Large intestine (tissue), 3 donors: ENCODE results near the gene SKAP1. TPM values are rescaled to one million over a fixed set of nuclear protein-coding genes. Genes with fewer than 3 reads are reported as not detected.

ENCODE experiments used
- DNase-seq, 2 donors: peaks; one replicate each; pipeline versions ENCODE4 v3.0.0 to v3.0.0-alpha.2; 2013
- H3K27ac ChIP-seq: one replicate; pipeline ENCODE4 v1.5.1; 2013; ENCODE audit warnings: low read length
- H3K27me3 ChIP-seq: 2 replicates; pipeline ENCODE4 v1.6.1; 2013; ENCODE audit warnings: low read length; ENCODE audit not compliant: control insufficient read depth, insufficient read depth
- H3K36me3 ChIP-seq: 2 replicates; pipeline ENCODE4 v1.6.1; 2013; ENCODE audit warnings: low read length; ENCODE audit not compliant: control insufficient read depth, insufficient read depth
- H3K4me1 ChIP-seq: one replicate; pipeline ENCODE4 v1.6.1; 2013; ENCODE audit warnings: low read length; ENCODE audit not compliant: control insufficient read depth, insufficient read depth
- H3K4me3 ChIP-seq: one replicate; pipeline ENCODE4 v1.5.1; 2013; ENCODE audit warnings: low read length
- H3K9me3 ChIP-seq: one replicate; pipeline ENCODE4 v1.6.1; 2013; ENCODE audit warnings: mild to moderate bottlenecking, low read depth, low read length, moderate library complexity; ENCODE audit not compliant: control insufficient read depth
- WGBS: methylation state at CpG from one replicate; pipeline ENCODE4 v1.1.5; 2013; ENCODE audit warnings: low lambda C conversion rate; ENCODE audit not compliant: insufficient coverage; 5-methylcytosine and 5-hydroxymethylcytosine counted together
- polyA plus RNA-seq: library from polyadenylated mRNA; unstranded; fragments of 120-200 nt; gene quantifications from one replicate; pipeline ENCODE4 v1.2.1, GENCODE V29; 2013

Gene SKAP1
- polyA plus RNA-seq, 1 donor = 3.0 TPM

DNA sequence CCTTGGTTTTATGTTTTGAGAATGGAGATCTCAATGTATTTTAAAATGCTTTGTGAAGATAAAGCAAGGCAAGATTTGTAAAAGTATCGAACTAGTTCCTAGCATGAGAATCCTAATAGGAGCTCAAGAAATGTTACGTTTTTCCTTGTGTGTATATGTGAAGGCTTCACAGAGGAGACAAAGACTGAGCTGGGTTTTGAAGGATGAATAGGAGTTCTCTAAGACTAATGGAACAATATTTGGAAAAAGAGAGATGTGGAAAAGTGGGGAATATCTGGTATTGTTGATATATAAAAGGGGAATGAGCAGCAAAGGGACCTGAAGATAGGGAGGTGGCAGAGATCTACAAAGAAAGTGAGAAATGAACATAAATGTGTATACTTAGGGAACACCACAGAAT is 195.1 kb downstream of the SKAP1 start:
- Histone ChIP-seq H3K4me3 (no peak overlapping the region), H3K9me3 (no peaks in the 10 kb centered on the region), H3K4me1 (no peaks in the 10 kb centered on the region), H3K36me3 (no peaks in the 10 kb centered on the region), H3K27me3 (no peaks in the 10 kb centered on the region), H3K27ac (no peak overlapping the region)
- no peak for DNase-seq
- WGBS = no CpG with 5 or more reads among the region's 2 CpGs

GRCh38 chr17:48231995-48232959 is 197.7 kb downstream of the SKAP1 start:
- WGBS = 62% methylated on average over 3 of the region's 8 CpGs
- no peaks in the 10 kb centered on the region for H3K9me3 ChIP-seq
- no peak overlapping the region for H3K27ac ChIP-seq
- DNase-seq = no peak
- no peaks in the 10 kb centered on the region for H3K36me3 ChIP-seq
- no peak overlapping the region for H3K4me3 ChIP-seq
- no peaks in the 10 kb centered on the region for H3K27me3 ChIP-seq
- no peaks in the 10 kb centered on the region for H3K4me1 ChIP-seq

- no peaks in the 10 kb centered on the region for H3K36me3 ChIP-seq
- no CpG with 5 or more reads among the region's 1 CpG for WGBS
These were observed 200.1 kb downstream of the SKAP1 start for GRCh38 chr17:48229936-48230335.

DNA sequence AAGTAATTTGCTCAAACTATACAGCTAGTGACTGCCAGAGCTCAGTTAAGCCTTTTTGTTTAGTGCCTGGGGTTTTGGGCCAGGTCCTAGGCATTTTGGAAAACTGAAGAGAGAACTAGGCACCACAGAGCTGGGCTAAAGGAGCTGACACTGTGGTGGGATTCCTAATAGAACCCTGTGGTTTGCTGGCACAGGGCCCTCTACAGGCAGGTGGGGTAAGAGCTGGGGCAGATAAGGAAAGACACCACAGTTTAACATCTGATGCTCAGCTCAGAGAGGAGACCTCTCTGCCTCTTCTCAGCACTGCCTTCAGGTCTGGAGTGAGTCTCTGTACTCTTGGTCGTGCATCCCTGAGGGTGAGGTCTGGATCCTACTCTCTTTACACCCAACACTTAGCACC is 201.3 kb downstream of the SKAP1 start:
- H3K9me3 ChIP-seq = no peaks in the 10 kb centered on the region
- peaks cover 7% of the 10 kb centered on the region for H3K4me1 ChIP-seq
- H3K4me3 ChIP-seq = no peak overlapping the region
- DNase-seq = no peak
- H3K27me3 ChIP-seq = no peaks in the 10 kb centered on the region
- no peaks in the 10 kb centered on the region for H3K36me3 ChIP-seq
- no peak overlapping the region for H3K27ac ChIP-seq
- no CpG with 5 or more reads among the region's 1 CpG for WGBS

More at GRCh38 chr17:48229936-48230335, 200.1 kb downstream of the SKAP1 start:
- Histone ChIP-seq H3K27ac (no peak overlapping the region), H3K27me3 (no peaks in the 10 kb centered on the region), H3K4me1 (no peaks in the 10 kb centered on the region), H3K4me3 (no peak overlapping the region), H3K9me3 (no peaks in the 10 kb centered on the region)
- no peak for DNase-seq

GRCh38 chr17:48225725-48226567 is 204.1 kb downstream of the SKAP1 start:
- Histone ChIP-seq H3K27me3 (no peaks in the 10 kb centered on the region), H3K9me3 (no peaks in the 10 kb centered on the region), H3K36me3 (no peaks in the 10 kb centered on the region), H3K4me3 (no peak overlapping the region), H3K4me1 (peaks cover 7% of the 10 kb centered on the region), H3K27ac (no peak overlapping the region)
- 63% methylated on average over 3 of the region's 6 CpGs for WGBS
- DNase-seq = no peak

DNA sequence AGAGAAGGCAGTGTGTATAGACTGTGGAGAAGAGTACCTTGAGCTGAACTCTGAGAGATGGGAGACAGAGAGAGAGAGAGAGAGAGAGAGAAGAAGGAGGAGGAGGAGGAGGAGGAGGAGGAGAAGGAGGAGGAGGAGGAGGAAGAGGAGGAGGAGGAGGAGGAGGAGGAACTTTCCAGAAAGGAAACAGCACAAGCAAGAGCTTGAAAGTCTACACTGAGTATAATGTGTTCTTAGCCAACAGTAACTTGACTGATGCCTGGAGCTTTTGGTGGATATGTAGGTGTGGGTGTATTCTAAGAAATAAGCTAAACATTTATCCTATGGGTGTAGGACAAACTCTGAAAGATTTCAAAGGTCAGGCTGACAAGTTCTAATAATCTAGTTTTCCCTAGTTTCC is 206.1 kb downstream of the SKAP1 start:
- peaks cover 7% of the 10 kb centered on the region for H3K4me1 ChIP-seq

GRCh38 chr17:48219617-48220016 is 210.4 kb downstream of the SKAP1 start:
- no CpG with 5 or more reads among the region's 1 CpG for WGBS
- Histone ChIP-seq H3K9me3 (no peaks in the 10 kb centered on the region), H3K4me1 (peaks cover 6% of the 10 kb centered on the region), H3K27me3 (no peaks in the 10 kb centered on the region), H3K4me3 (no peak overlapping the region), H3K27ac (no peak overlapping the region), H3K36me3 (no peaks in the 10 kb centered on the region)
- DNase-seq = no peak

More for the DNA sequence above, 206.1 kb downstream of the SKAP1 start:
- no peaks in the 10 kb centered on the region for H3K36me3 ChIP-seq
- H3K27me3 ChIP-seq = no peaks in the 10 kb centered on the region
- no peaks in the 10 kb centered on the region for H3K9me3 ChIP-seq
- H3K27ac ChIP-seq = no peak overlapping the region
- DNase-seq = no peak
- H3K4me3 ChIP-seq = no peak overlapping the region

GRCh38 chr17:48215583-48216139 is 214.4 kb downstream of the SKAP1 start:
- no peaks in the 10 kb centered on the region for H3K36me3 ChIP-seq
- H3K4me3 ChIP-seq = no peak overlapping the region
- H3K4me1 ChIP-seq = no peaks in the 10 kb centered on the region
- H3K9me3 ChIP-seq = no peaks in the 10 kb centered on the region
- no CpG with 5 or more reads among the region's 1 CpG for WGBS
- H3K27ac ChIP-seq = no peak overlapping the region
- DNase-seq = peak; percentile 20 to 29
- no peaks in the 10 kb centered on the region for H3K27me3 ChIP-seq

DNA sequence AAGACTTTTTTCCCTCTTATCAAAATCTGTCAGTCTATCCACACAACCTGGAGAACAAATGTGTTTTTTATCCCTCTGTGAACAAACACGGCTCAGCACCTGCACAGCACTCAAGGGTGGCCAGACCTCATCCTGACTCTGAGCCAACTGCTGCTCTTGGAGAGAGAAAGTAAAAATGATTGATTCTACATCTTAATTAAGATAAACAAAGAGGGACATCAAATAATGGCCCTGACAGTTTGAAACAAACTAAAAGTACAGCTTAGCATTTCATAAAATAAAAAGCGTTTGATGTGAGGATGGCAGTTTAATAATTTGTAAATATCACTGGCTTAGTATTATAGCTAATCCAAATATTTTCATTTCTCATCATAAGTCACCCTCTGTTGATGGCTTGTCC is 216.2 kb downstream of the SKAP1 start:
- WGBS = 73% methylated on average over 2 of the region's 2 CpGs
- H3K36me3 ChIP-seq = no peaks in the 10 kb centered on the region
- no peak overlapping the region for H3K4me3 ChIP-seq
- H3K27me3 ChIP-seq = no peaks in the 10 kb centered on the region
- H3K4me1 ChIP-seq = no peaks in the 10 kb centered on the region
- no peak for DNase-seq
- H3K27ac ChIP-seq = no peak overlapping the region
- H3K9me3 ChIP-seq = no peaks in the 10 kb centered on the region

GRCh38 chr17:48211787-48212186 is 218.2 kb downstream of the SKAP1 start:
- no peaks in the 10 kb centered on the region for H3K36me3 ChIP-seq
- H3K4me3 ChIP-seq = no peak overlapping the region
- H3K9me3 ChIP-seq = no peaks in the 10 kb centered on the region
- H3K4me1 ChIP-seq = no peaks in the 10 kb centered on the region
- H3K27me3 ChIP-seq = no peaks in the 10 kb centered on the region
- DNase-seq = no peak
- no CpG with 5 or more reads among the region's 4 CpGs for WGBS
- H3K27ac ChIP-seq = no peak overlapping the region
